ENCODE measurements around the gene SLC9A3.
"Not testable (repeated sequence)": the region's sequence is repeated elsewhere in the genome, so short reads cannot be mapped to it uniquely, and the experiment has no call there.

- not testable (repeated sequence) for TF ChIP-seq ZNF70 (CRISPR knock-in tag; IDR thresholded peaks at IDR 0.05); ESRRG (CRISPR knock-in tag; IDR thresholded peaks at IDR 0.05); RARB (CRISPR knock-in tag; IDR thresholded peaks at IDR 0.05); SNAI2 (CRISPR knock-in tag; IDR thresholded peaks at IDR 0.05); OSR1 (CRISPR knock-in tag; IDR thresholded peaks at IDR 0.05); PPARA (CRISPR knock-in tag; IDR thresholded peaks at IDR 0.05; ENCODE audit: borderline replicate concordance); ARNTL (CRISPR knock-in tag; IDR thresholded peaks at IDR 0.05; ENCODE audit: borderline replicate concordance, low read depth); TSHZ2 (CRISPR knock-in tag; IDR thresholded peaks at IDR 0.05); PATZ1 (CRISPR knock-in tag; IDR thresholded peaks at IDR 0.05; ENCODE audit: borderline replicate concordance); ZC3H10 (CRISPR knock-in tag; IDR thresholded peaks at IDR 0.05)
These were observed 16.2 kb downstream of the SLC9A3 start for GRCh38 chr5:507986-508575.

Measured in SK-N-SH treated with all-trans-retinoic acid at 6 μM for 48 hours (cell line).